Esophagus muscularis mucosa (tissue), 4 donors: ENCODE data around the gene ROBO2.

ENCODE experiments used
- CTCF ChIP-seq, 3 experiments: fragments of 200-600 bp in 2 of 3; fragments of 450-650 bp in 1 of 3; sonication (generic) in 2 of 3; IDR thresholded peaks; one replicate each; pipeline ENCODE4 v1.5.1; 2017 to 2019; ENCODE audit warnings: antibody characterized with exemption in 3 of 3, mild to moderate bottlenecking in 2 of 3, moderate library complexity in 1 of 3
- EP300 ChIP-seq: sonication (generic); formaldehyde crosslinking; IDR thresholded peaks from one replicate; pipeline ENCODE4 v1.6.1; 2017; ENCODE audit warnings: antibody characterized with exemption
- POLR2A ChIP-seq: fragments of 450-650 bp; IDR thresholded peaks from one replicate; pipeline ENCODE4 v1.6.1; 2017; ENCODE audit warnings: antibody characterized with exemption, moderate library complexity, mild to moderate bottlenecking, low read depth

- no peak for TF ChIP-seq CTCF (IDR thresholded peaks at IDR 0.05)
- no peak for TF ChIP-seq POLR2A
- TF ChIP-seq EP300: no peak
Observed at GRCh38 chr3:77605308-77605707, 565.4 kb downstream of the ROBO2 start.
